Measurements from ENCODE around the gene EDN1.

- TF ChIP-seq CTCF (IDR thresholded peaks at IDR 0.05; ENCODE audit: insufficient read depth, low read length) (no peak), REST (IDR thresholded peaks at IDR 0.05; ENCODE audit: insufficient replicate concordance, low read depth) (no peak)
These were observed 10.7 kb upstream of the EDN1 start for GRCh38 chr6:12279322-12280091.

All from HL-60 (cell line).